Measurements from ENCODE around the gene ZNF664. TPM values are rescaled to one million over a fixed set of nuclear protein-coding genes. Genes with fewer than 3 reads are reported as not detected.

Gene ZNF664
- total and polyA plus RNA-seq, 2 of the 8 experiments (the other 6 are each of a cell fraction or from before 2014, with no cell fraction given), result 22.8 to 51.4 TPM

- FAIRE-seq, result no peak
- CTCF ChIA-PET (ENCODE audit: partially characterized antibody), result interaction anchor here (0.8 to 5.2 kb wide), 31 partner anchors 8 to 384 kb away, joined by 3 to 26 read pairs (median 5); partner anchors contain the start of gene DNAH10
Measured at GRCh38 chr12:123937707-123938591, 35.1 kb upstream of the ZNF664 start.

More at GRCh38 chr12:123937707-123938591, 35.1 kb upstream of the ZNF664 start:
- Histone ChIP-seq H4K8ac (ENCODE audit: extremely low read depth, insufficient read depth, low read length) (peak overlapping the region; percentile 72; the same call in 1 of the 2 replicates), H3K14ac (ENCODE audit: insufficient read length) (no peak overlapping the region), H4K5ac (ENCODE audit: insufficient read length, low read depth, low read length) (no peak overlapping the region), H4K91ac (replicated peaks; ENCODE audit: insufficient read length, low read length) (no peak overlapping the region), H3K4me1 (replicated peaks in 1 of 4; ENCODE audit: control insufficient read depth in 3 of 4, insufficient read depth in 4 of 4, low read length in 3 of 4) (no peaks in the 10 kb centered on the region), H3K79me1 (ENCODE audit: low read depth, low read length) (no peaks in the 10 kb centered on the region), H3K56ac (replicated peaks; ENCODE audit: insufficient read length, low read depth, low read length) (no peak overlapping the region), H3K4ac (replicated peaks; ENCODE audit: insufficient read length, low read depth, low read length) (no peak overlapping the region), H3K27me3 (replicated peaks in 1 of 4; ENCODE audit: control insufficient read depth in 3 of 4, extremely low read depth in 1 of 4, insufficient read depth in 3 of 4, low read length in 3 of 4) (peaks cover 0 to 2% (median 0%) of the 10 kb centered on the region in 4 experiments; a peak in 1 of 7 replicates), H3K4me3 (ENCODE audit: extremely low read depth in 1 of 4, insufficient read depth in 2 of 4, low read depth in 3 of 4, low read length in 4 of 4) (no peak overlapping the region), H2BK120ac (replicated peaks; ENCODE audit: low read depth, low read length) (no peak overlapping the region), H2AK5ac (ENCODE audit: low read depth, low read length) (no peak overlapping the region), H3K79me2 (ENCODE audit: control insufficient read depth in 1 of 2, insufficient read depth in 2 of 2, low read length in 2 of 2) (no peaks in the 10 kb centered on the region), H3K4me2 (ENCODE audit: insufficient read depth in 1 of 2, low read depth in 2 of 2, low read length in 2 of 2) (no peak overlapping the region), H2BK5ac (ENCODE audit: low read depth, low read length) (no peak overlapping the region), H2BK12ac (ENCODE audit: low read depth, low read length) (no peak overlapping the region), H4K20me1 (replicated peaks in 1 of 2; ENCODE audit: control insufficient read depth in 1 of 2, insufficient read depth in 2 of 2, low read length in 2 of 2) (no peaks in the 10 kb centered on the region), H2AFZ (ENCODE audit: low read length) (no peak overlapping the region), H2BK20ac (ENCODE audit: low read length) (no peak overlapping the region), H3K9ac (replicated peaks in 1 of 4; ENCODE audit: extremely low read depth in 1 of 4, low read depth in 3 of 4, low read length in 3 of 4) (no peak overlapping the region), H3K18ac (ENCODE audit: extremely low read depth, low read length) (no peak overlapping the region), H3K27ac (ENCODE audit: low read depth, low read length) (no peak overlapping the region), H3K23ac (ENCODE audit: insufficient read length) (no peak overlapping the region), H3K9me3 (ENCODE audit: insufficient read depth in 2 of 2, low read depth in 1 of 2, low read length in 1 of 2) (no peaks in the 10 kb centered on the region), H3K23me2 (ENCODE audit: low read depth, low read length) (no peaks in the 10 kb centered on the region), H3K36me3 (ENCODE audit: control insufficient read depth in 2 of 4, insufficient read depth in 4 of 4, low read length in 3 of 4) (no peaks in the 10 kb centered on the region), H2BK15ac (ENCODE audit: low read length) (no peak overlapping the region)
- no peak for DNase-seq (ENCODE audit: low read depth in 1 of 2, low spot score in 2 of 2)
- 85% methylated on average over 16 of the region's 16 CpGs; no CpG with 5 or more reads in 1 of the 2 experiments for WGBS, 2 experiments (ENCODE audit: extremely low coverage in 1 of 2, insufficient coverage in 1 of 2, insufficient read length in 1 of 2, insufficient replicate concordance in 2 of 2, low coverage in 1 of 2, low lambda C conversion rate in 2 of 2, missing lambda C conversion rate in 1 of 2)
- TF ChIP-seq POLR2AphosphoS5 (IDR thresholded peaks at IDR 0.05; ENCODE audit: low read depth, low read length), result no peak
- POLR2A ChIA-PET (ENCODE audit: partially characterized antibody), result no interaction called here
